Endothelial cell of umbilical vein (primary cell): ENCODE measurements around the gene METTL16. TPM values are rescaled to one million over a fixed set of nuclear protein-coding genes. Genes with fewer than 3 reads are reported as not detected.
A peak's percentile ranks its signal among the peaks of the same experiment; 100 is the strongest.

ENCODE experiments used
- BruUV-seq: library from RNA; stranded (reverse); fragments of 400-500 nt; replicated peaks from 2 replicates; lab custom pipeline; 2021; lab: Mats Ljungman, UMichigan
- CTCF ChIA-PET: fragments of 300-600, 350-600 bp; sonication (Branson Sonifier 250); formaldehyde crosslinking; loops from one replicate; lab custom pipeline; 2021; ENCODE audit warnings: antibody characterized with exemption, inconsistent platforms; lab: Charles Lee
- POLR2A ChIA-PET: fragments of 300-600, 350-600 bp; sonication (Branson Sonifier 250); formaldehyde crosslinking; loops from one replicate; lab custom pipeline; 2021; ENCODE audit warnings: antibody characterized with exemption, inconsistent platforms; lab: Charles Lee
- DNase-seq: peaks from one replicate; pipeline ENCODE4 v3.0.0-alpha.2; 2011; ENCODE audit warnings: low read depth, low spot score
- FAIRE-seq: peaks from 2 replicates; lab custom pipeline; 2011; peaks lifted over from hg19 to GRCh38; lab: Jason Lieb, UNC
- H2AFZ ChIP-seq: 2 replicates; pipeline ENCODE4 v1.6.0; 2012; ENCODE audit warnings: low read depth, low read length, control low read depth, inconsistent platforms
- H3K27ac ChIP-seq: 2 replicates; pipeline ENCODE4 v1.5.1; 2011; ENCODE audit warnings: low read depth, mild to moderate bottlenecking, control low read depth, low read length, moderate library complexity; ENCODE audit not compliant: insufficient read depth
- H3K27me3 ChIP-seq, 2 experiments: 2 replicates each; pipeline versions ENCODE4 v1.6.0 to v1.6.1; 2011; ENCODE audit warnings: low read length in 2 of 2, mixed read lengths in 1 of 2; ENCODE audit not compliant: control insufficient read depth in 2 of 2, insufficient read depth in 2 of 2
- H3K36me3 ChIP-seq, 2 experiments: 2 replicates in 1 of 2; 3 replicates in 1 of 2; pipeline ENCODE4 v1.5.1; 2011; ENCODE audit warnings: low read length in 2 of 2, mild to moderate bottlenecking in 1 of 2, moderate library complexity in 1 of 2; ENCODE audit not compliant: control insufficient read depth in 2 of 2, insufficient read depth in 2 of 2; ENCODE audit errors: extremely low read depth in 1 of 2
- H3K4me1 ChIP-seq: 3 replicates; pipeline ENCODE4 v1.5.1; 2011; ENCODE audit warnings: mild to moderate bottlenecking, low read length; ENCODE audit not compliant: control insufficient read depth, insufficient read depth; ENCODE audit errors: extremely low read depth
- H3K4me2 ChIP-seq: 2 replicates; pipeline ENCODE4 v1.6.1; 2011; ENCODE audit warnings: low read length, control low read depth, mixed read lengths; ENCODE audit not compliant: insufficient read depth
- H3K4me3 ChIP-seq, 3 experiments: fragments of 200-600 bp in 1 of 3; sonication (generic), shearing (Covaris generic) in 1 of 3; replicated peaks in 1 of 3; 2 replicates each; pipeline ENCODE4 v1.5.1; 2011 to 2016; ENCODE audit warnings: control low read depth in 3 of 3, low read length in 3 of 3, mild to moderate bottlenecking in 2 of 3, inconsistent platforms in 1 of 3, low read depth in 1 of 3, moderate library complexity in 1 of 3; ENCODE audit not compliant: insufficient read depth in 1 of 3
- H3K79me2 ChIP-seq: 2 replicates; pipeline ENCODE4 v1.6.0; 2012; ENCODE audit warnings: low read length, inconsistent platforms; ENCODE audit not compliant: control insufficient read depth, insufficient read depth
- H3K9ac ChIP-seq: replicated peaks from 2 replicates; pipeline ENCODE3; 2011; ENCODE audit warnings: low read length, control low read depth; ENCODE audit not compliant: insufficient read depth; ENCODE audit errors: extremely low read depth
- H3K9me1 ChIP-seq: replicated peaks from 3 replicates; pipeline ENCODE4 v1.6.0; 2011; ENCODE audit warnings: mild to moderate bottlenecking, low read length; ENCODE audit not compliant: control insufficient read depth, insufficient read depth; ENCODE audit errors: extremely low read depth
- H3K9me3 ChIP-seq: replicated peaks from 2 replicates; pipeline ENCODE4 v1.5.1; 2012; ENCODE audit warnings: low read length, inconsistent platforms; ENCODE audit not compliant: control insufficient read depth, insufficient read depth
- H4K20me1 ChIP-seq: replicated peaks from 2 replicates; pipeline ENCODE3; 2011; ENCODE audit warnings: mild to moderate bottlenecking, low read length; ENCODE audit not compliant: control insufficient read depth, insufficient read depth; ENCODE audit errors: extremely low read depth
- CTCF ChIP-seq, 2 donors: IDR thresholded peaks; 1 replicate in 1 of 2; 2 replicates in 1 of 2; pipeline ENCODE4 v1.5.1; 2011; ENCODE audit warnings: low read length in 2 of 2, mild to moderate bottlenecking in 2 of 2, moderate library complexity in 2 of 2, control low read depth in 1 of 2, inconsistent platforms in 1 of 2, low read depth in 1 of 2; ENCODE audit not compliant: insufficient read depth in 1 of 2; ENCODE audit errors: extremely low read depth in 1 of 2
- EZH2 ChIP-seq: IDR thresholded peaks from 2 replicates; pipeline ENCODE4 v1.6.1; 2012; ENCODE audit warnings: borderline replicate concordance, low read depth, mild to moderate bottlenecking, moderate library complexity, low read length, inconsistent platforms; ENCODE audit not compliant: severe bottlenecking
- FOS ChIP-seq: IDR thresholded peaks from 2 replicates; pipeline ENCODE4 v1.6.1; 2011; ENCODE audit warnings: mild to moderate bottlenecking, low read length, moderate library complexity, borderline replicate concordance; ENCODE audit not compliant: insufficient read depth
- JUN ChIP-seq: IDR thresholded peaks from 2 replicates; pipeline ENCODE4 v1.6.1; 2011; ENCODE audit warnings: borderline replicate concordance, low read depth; ENCODE audit not compliant: insufficient read length, insufficient read depth
- MAX ChIP-seq: IDR thresholded peaks from 2 replicates; pipeline ENCODE4 v1.6.1; 2011; ENCODE audit not compliant: insufficient read depth, insufficient read length
- MYC ChIP-seq: IDR thresholded peaks from one replicate; pipeline ENCODE4 v1.6.1; 2011; ENCODE audit warnings: mild to moderate bottlenecking, low read depth, low read length
- POLR2A ChIP-seq: IDR thresholded peaks from 2 replicates; pipeline ENCODE4 v1.6.1; 2012; ENCODE audit warnings: low read depth, mild to moderate bottlenecking, control low read depth, low read length
- dilution Hi-C: fragments of 300-500 bp; cut with MboI; formaldehyde crosslinking; loops from one replicate; pipeline ENCODE4 v1.15.0; 2019; ENCODE audit warnings: low sequenced_read_pairs; ENCODE audit not compliant: extremely low pct_ligation_motif_present
- intact Hi-C: fragments of 100-400 bp; cut with micrococcal nuclease; formaldehyde crosslinking; loops from one replicate; pipeline ENCODE4 v1.10.0; 2022
- polyA plus RNA-seq, 4 experiments: library from polyadenylated mRNA; depleted of rRNA in 3 of 4; stranded (reverse) in 3 of 4; unstranded in 1 of 4; fragments of >200 nt; gene quantifications; 2 replicates each; pipeline versions ENCODE4 v1.2.1 to v1.2.3, GENCODE V29; 2011 to 2012; ENCODE audit warnings: missing spikeins in 1 of 4
- total RNA-seq: library from RNA; stranded (reverse); gene quantifications from 2 replicates; pipeline ENCODE4 v1.2.3, GENCODE V29; 2021

Gene METTL16
- total and polyA plus RNA-seq, 2 donors (not counting 3 experiments of a cell fraction or from before 2014, with no cell fraction given): 11.0 to 24.7 TPM

GRCh38 chr17:2427215-2427614 lies 84.5 kb downstream of the METTL16 start:
- intact Hi-C loops: no loop called here
- Histone ChIP-seq H3K4me3 (no peak overlapping the region), H3K9ac (no peak overlapping the region), H3K9me1 (no peaks in the 10 kb centered on the region), H4K20me1 (no peaks in the 10 kb centered on the region), H2AFZ (no peak overlapping the region), H3K79me2 (no peaks in the 10 kb centered on the region), H3K4me1 (no peaks in the 10 kb centered on the region), H3K9me3 (no peaks in the 10 kb centered on the region), H3K36me3 (no peaks in the 10 kb centered on the region), H3K27ac (no peak overlapping the region), H3K4me2 (no peak overlapping the region), H3K27me3 (no peaks in the 10 kb centered on the region)
- DNase-seq: no peak
- ChIA-PET POLR2A (no interaction called here), CTCF (interaction anchor here (1.1 kb wide), 1 partner anchor 11 kb away, joined by 6 read pairs; no protein-coding TSS in a partner anchor)
- no TSS peak for BruUV-seq
- dilution Hi-C loops: no loop called here
- no peak for TF ChIP-seq MYC
- TF ChIP-seq EZH2: no peak
- TF ChIP-seq POLR2A: no peak
- no peak for TF ChIP-seq FOS
- no peak for TF ChIP-seq MAX
- TF ChIP-seq CTCF (IDR thresholded peaks at IDR 0.05; ENCODE audit: extremely low read depth in 1 of 2, insufficient read depth in 1 of 2, low read depth in 1 of 2, low read length in 2 of 2): no peak
- TF ChIP-seq JUN: no peak
- FAIRE-seq: peak; percentile 4
